Kidney (tissue), 14 donors: ENCODE data around the gene JHY. TPM values are rescaled to one million over a fixed set of nuclear protein-coding genes. Genes with fewer than 3 reads are reported as not detected.

Experiments used
- DNase-seq, 5 donors: peaks; one replicate each; pipeline ENCODE4 v3.0.0-alpha.2; 2013 to 2020
- FAIRE-seq: peaks from 2 replicates; lab custom pipeline; 2012; peaks lifted over from hg19 to GRCh38; lab: Jason Lieb, UNC
- H3K27ac ChIP-seq, 2 donors: one replicate each; pipeline ENCODE4 v1.7.0; 2013; ENCODE audit warnings: low read depth in 2 of 2, low read length in 2 of 2, inconsistent platforms in 1 of 2
- H3K27me3 ChIP-seq: one replicate; pipeline ENCODE4 v1.7.1; 2013; ENCODE audit warnings: low read length, inconsistent platforms; ENCODE audit not compliant: control insufficient read depth, insufficient read depth
- H3K36me3 ChIP-seq, 3 donors: one replicate each; pipeline versions ENCODE4 v1.7.0 to v1.7.1; 2013; ENCODE audit warnings: low read length in 3 of 3, control low read depth in 1 of 3, inconsistent platforms in 1 of 3; ENCODE audit not compliant: insufficient read depth in 3 of 3, control insufficient read depth in 2 of 3
- H3K4me1 ChIP-seq, 3 donors: one replicate each; pipeline versions ENCODE4 v1.7.0 to v1.7.1; 2013; ENCODE audit warnings: low read length in 3 of 3, inconsistent platforms in 1 of 3, low read depth in 1 of 3; ENCODE audit not compliant: control insufficient read depth in 2 of 3, insufficient read depth in 2 of 3
- H3K4me3 ChIP-seq, 3 donors: one replicate each; pipeline versions ENCODE4 v1.7.0 to v1.8.1; 2013; ENCODE audit warnings: low read length in 3 of 3, control low read depth in 1 of 3, inconsistent platforms in 1 of 3
- H3K9ac ChIP-seq, 3 donors: one replicate each; pipeline versions ENCODE4 v1.7.0 to v1.7.1; 2013; ENCODE audit warnings: low read length in 3 of 3, control low read depth in 1 of 3, inconsistent platforms in 1 of 3
- H3K9me3 ChIP-seq, 3 donors: one replicate each; pipeline versions ENCODE4 v1.7.0 to v1.7.1; 2013; ENCODE audit warnings: low read length in 3 of 3, control low read depth in 1 of 3, inconsistent platforms in 1 of 3; ENCODE audit not compliant: control insufficient read depth in 2 of 3, insufficient read depth in 1 of 3
- CTCF ChIP-seq: IDR thresholded peaks from 3 replicates; pipeline ENCODE4 v1.5.1; 2012; ENCODE audit warnings: mild to moderate bottlenecking, moderate library complexity, borderline replicate concordance; ENCODE audit not compliant: insufficient read depth; ENCODE audit errors: extremely low read depth
- intact Hi-C: fragments of 100-400 bp; cut with DNase I; formaldehyde crosslinking; loops from one replicate; pipeline ENCODE4 v1.11.1; 2022
- polyA plus RNA-seq: library from polyadenylated mRNA; stranded (reverse); fragments of 350-450 nt; fragmentation: Illumina TruSeq; extraction: RNeasy Lipid Tissue Mini Kit (QIAGEN cat#74804); gene quantifications from one replicate; pipeline ENCODE4 v1.2.3, GENCODE V29; 2014; ENCODE audit warnings: low read depth, low replicate concordance; ENCODE audit not compliant: insufficient read depth
- total RNA-seq: library from RNA; stranded (reverse); fragmentation: NEBNext Ultra II Directional; extraction: Animal tissue kit (Norgen Biotek cat#: 25700); gene quantifications from one replicate; pipeline ENCODE4 v1.2.1, GENCODE V29; 2021
- donor health status: control.
- donor health status: control.
- donor health status: control.
- donor health status: control.
- donor health status: control.
- donor health status: DM: yes; HTN: yes; CAD: no.
- donor health status: Normal renal cell carcinoma (clear cell type).

JHY gene
- total and polyA plus RNA-seq, 2 donors from 2014 or later: 4.8 to 13.6 TPM

GRCh38 chr11:122888162-122888561, 5.6 kb downstream of the JHY start:
- Histone ChIP-seq H3K36me3 (no peaks in the 10 kb centered on the region), H3K27ac (no peak overlapping the region), H3K4me3 (no peak overlapping the region), H3K9ac (no peak overlapping the region), H3K27me3 (no peaks in the 10 kb centered on the region), H3K4me1 (peaks cover 0 to 20% (median 5%) of the 10 kb centered on the region in 3 donors), H3K9me3 (no peaks in the 10 kb centered on the region)
- intact Hi-C loops: no loop called here
- TF ChIP-seq CTCF: no peak
- DNase-seq: no peak
- no peak for FAIRE-seq

GRCh38 chr11:122893131-122893530, 10.6 kb downstream of the JHY start:
- no peak for TF ChIP-seq CTCF
- FAIRE-seq (peak; percentile 95), DNase-seq (peak in 4 of 5 donors; percentile 30 to 86 (median 65))
- Histone ChIP-seq H3K36me3 (no peaks in the 10 kb centered on the region), H3K4me1 (peaks cover 0 to 15% (median 0%) of the 10 kb centered on the region in 3 donors), H3K27ac (peak overlapping the region in 1 of 2 donors; percentile 70), H3K9ac (no peak overlapping the region), H3K4me3 (no peak overlapping the region), H3K27me3 (no peaks in the 10 kb centered on the region), H3K9me3 (no peaks in the 10 kb centered on the region)
- intact Hi-C loops: no loop called here

- intact Hi-C loops: no loop called here
- no peak overlapping the region for H3K4me3 ChIP-seq
- no peak for TF ChIP-seq CTCF
Measured at GRCh38 chr11:122895563-122895962, 13.0 kb downstream of the JHY start.

More at GRCh38 chr11:122895563-122895962, 13.0 kb downstream of the JHY start:
- Histone ChIP-seq H3K27ac (no peak overlapping the region), H3K36me3 (no peaks in the 10 kb centered on the region), H3K9ac (no peak overlapping the region), H3K27me3 (no peaks in the 10 kb centered on the region), H3K4me1 (peaks cover 0 to 19% (median 4%) of the 10 kb centered on the region in 3 donors), H3K9me3 (no peaks in the 10 kb centered on the region)
- FAIRE-seq (no peak), DNase-seq (no peak)
